Stomach (tissue), 9 donors: ENCODE measurements around the gene RPP25L. TPM values are rescaled to one million over a fixed set of nuclear protein-coding genes. Genes with fewer than 3 reads are reported as not detected.

ENCODE experiments used
- DNase-seq, 2 donors: peaks; one replicate each; pipeline versions ENCODE4 v3.0.0 to v3.0.0-alpha.2; 2013 to 2019
- H3K27ac ChIP-seq, 5 donors: fragments of 200-600 bp in 4 of 5; sonication (generic) in 4 of 5; one replicate each; pipeline ENCODE4 v1.5.1; 2013 to 2019; ENCODE audit warnings: mild to moderate bottlenecking in 1 of 5, moderate library complexity in 1 of 5
- H3K27me3 ChIP-seq, 3 donors: fragments of 200-600 bp; sonication (generic); one replicate each; pipeline ENCODE4 v1.5.1; 2017 to 2019; ENCODE audit warnings: mixed run types in 1 of 3
- H3K36me3 ChIP-seq, 4 donors: fragments of 200-600 bp; sonication (generic); 1 replicate in 3 of 4; 2 replicates in 1 of 4; pipeline ENCODE4 v1.5.1; 2016 to 2019
- H3K4me1 ChIP-seq, 4 donors: fragments of 200-600 bp; sonication (generic); one replicate each; pipeline ENCODE4 v1.5.1; 2016 to 2019
- H3K4me3 ChIP-seq, 4 donors: fragments of 200-600 bp; sonication (generic) in 3 of 4; one replicate each; pipeline ENCODE4 v1.5.1; 2016 to 2019; ENCODE audit warnings: mild to moderate bottlenecking in 1 of 4
- H3K9me3 ChIP-seq, 4 donors: fragments of 200-600 bp; sonication (generic); one replicate each; pipeline ENCODE4 v1.5.1; 2016 to 2019
- EP300 ChIP-seq: sonication (generic); formaldehyde crosslinking; IDR thresholded peaks from one replicate; pipeline ENCODE4 v1.6.1; 2017; ENCODE audit warnings: antibody characterized with exemption
- POLR2A ChIP-seq, 4 donors: fragments of 450-650 bp; IDR thresholded peaks; one replicate each; pipeline ENCODE4 v1.6.1; 2016; ENCODE audit warnings: antibody characterized with exemption in 4 of 4, control low read depth in 2 of 4, mild to moderate bottlenecking in 1 of 4, moderate library complexity in 1 of 4
- POLR2AphosphoS5 ChIP-seq, 3 donors: sonication (generic); formaldehyde crosslinking; IDR thresholded peaks; one replicate each; pipeline ENCODE4 v1.6.1; 2016; ENCODE audit warnings: antibody characterized with exemption in 3 of 3
- WGBS, 5 donors: extraction: QIAGEN DNeasy Blood & Tissue Kit in 3 of 5; methylation state at CpG; one replicate each; pipeline versions ENCODE4 v1.1.5 to v1.1.7; 2013 to 2018; 5-methylcytosine and 5-hydroxymethylcytosine counted together
- intact Hi-C: fragments of 100-400 bp; cut with DNase I; formaldehyde crosslinking; loops from one replicate; pipeline ENCODE4 v1.15.1; 2023; ENCODE audit warnings: low total_unique reads
- polyA plus RNA-seq, 3 donors: library from polyadenylated mRNA; stranded (reverse); fragments of 200-250 nt; gene quantifications; one replicate each; pipeline ENCODE4 v1.2.3, GENCODE V29; 2013
- total RNA-seq, 5 donors: library from RNA; depleted of rRNA; stranded (reverse); fragments of >200 nt; gene quantifications; one replicate each; pipeline versions ENCODE4 v1.1.0 to v1.2.3, GENCODE V29; 2014 to 2016
- TF ChIP-seq, protein P1 (sequence below), 7 experiments: fragments of 450-650 bp in 4 of 7; fragments of 200-600 bp in 3 of 7; sonication (generic) in 3 of 7; IDR thresholded peaks; one replicate each; pipeline ENCODE4 v1.5.1; 2016 to 2019; ENCODE audit warnings: antibody characterized with exemption in 7 of 7, control low read depth in 2 of 7, mild to moderate bottlenecking in 1 of 7
- donor health status: healthy with polysubstance abuse.
- donor health status: Bipolar disorder and iron deficiency.
- donor health status: healthy.

RPP25L gene
- total and polyA plus RNA-seq, 8 donors = 2.9 to 49.5 (median 33.4) TPM

DNA sequence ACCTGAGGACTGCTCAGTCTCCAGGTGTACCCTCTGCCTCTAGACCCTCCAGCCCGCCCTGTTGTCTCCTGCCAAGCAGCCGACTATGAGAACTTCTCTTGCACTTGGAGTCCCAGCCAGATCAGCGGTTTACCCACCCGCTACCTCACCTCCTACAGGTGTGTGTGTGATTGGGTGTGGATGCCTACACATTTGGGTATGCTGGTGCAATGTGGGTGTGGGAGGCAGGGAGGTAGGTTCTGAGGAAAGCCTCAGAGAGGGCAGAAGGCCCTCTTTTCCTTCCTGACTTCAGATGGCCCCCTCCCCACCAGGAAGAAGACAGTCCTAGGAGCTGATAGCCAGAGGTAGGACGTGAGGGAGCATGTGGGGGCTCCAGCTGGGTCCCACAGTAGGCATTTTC lies 45.1 kb upstream of the RPP25L start:
- Histone ChIP-seq H3K36me3 (peaks cover 0 to 27% (median 15%) of the 10 kb centered on the region in 4 donors), H3K9me3 (no peaks in the 10 kb centered on the region), H3K4me1 (peaks cover 33 to 41% (median 35%) of the 10 kb centered on the region in 4 donors), H3K27ac (no peak overlapping the region), H3K27me3 (no peaks in the 10 kb centered on the region), H3K4me3 (no peak overlapping the region)
- no peak for DNase-seq
- intact Hi-C loops = no loop called here
- 84 to 91% (median 88%) methylated on average over 5 of the region's 5 CpGs for WGBS, 5 donors
- no peak for TF ChIP-seq EP300
- TF ChIP-seq POLR2A (IDR thresholded peaks at IDR 0.05) = no peak

DNA sequence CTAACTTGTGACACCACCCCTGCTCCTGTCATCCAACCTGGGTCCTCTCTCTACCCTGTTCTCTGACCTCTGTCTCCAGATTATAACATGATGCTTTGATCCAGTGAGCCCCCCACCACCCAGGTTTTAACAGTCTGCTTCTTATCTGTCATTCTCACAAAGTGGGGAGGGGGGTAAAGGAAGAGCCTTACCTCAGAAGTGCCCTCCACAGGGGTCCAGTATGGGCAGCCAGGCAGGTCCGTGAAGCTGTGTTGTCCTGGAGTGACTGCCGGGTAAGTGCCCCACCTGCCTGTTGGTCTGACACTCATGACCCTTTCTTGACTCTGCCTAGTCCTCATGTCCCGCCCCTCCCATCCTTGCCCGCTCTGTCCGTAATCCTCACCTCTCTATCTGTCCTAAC lies 43.5 kb upstream of the RPP25L start:
- Histone ChIP-seq H3K27me3 (no peaks in the 10 kb centered on the region), H3K4me3 (no peak overlapping the region), H3K27ac (peak overlapping the region in 4 of 5 donors; percentile 53 to 84 (median 80)), H3K4me1 (peaks cover 46 to 56% (median 49%) of the 10 kb centered on the region in 4 donors), H3K9me3 (no peaks in the 10 kb centered on the region), H3K36me3 (peaks cover under 1 to 11% (median 8%) of the 10 kb centered on the region in 4 donors)
- intact Hi-C loops = no loop called here
- 68 to 82% (median 79%) methylated on average over 5 of the region's 5 CpGs for WGBS, 5 donors
- TF ChIP-seq, protein P1, sequence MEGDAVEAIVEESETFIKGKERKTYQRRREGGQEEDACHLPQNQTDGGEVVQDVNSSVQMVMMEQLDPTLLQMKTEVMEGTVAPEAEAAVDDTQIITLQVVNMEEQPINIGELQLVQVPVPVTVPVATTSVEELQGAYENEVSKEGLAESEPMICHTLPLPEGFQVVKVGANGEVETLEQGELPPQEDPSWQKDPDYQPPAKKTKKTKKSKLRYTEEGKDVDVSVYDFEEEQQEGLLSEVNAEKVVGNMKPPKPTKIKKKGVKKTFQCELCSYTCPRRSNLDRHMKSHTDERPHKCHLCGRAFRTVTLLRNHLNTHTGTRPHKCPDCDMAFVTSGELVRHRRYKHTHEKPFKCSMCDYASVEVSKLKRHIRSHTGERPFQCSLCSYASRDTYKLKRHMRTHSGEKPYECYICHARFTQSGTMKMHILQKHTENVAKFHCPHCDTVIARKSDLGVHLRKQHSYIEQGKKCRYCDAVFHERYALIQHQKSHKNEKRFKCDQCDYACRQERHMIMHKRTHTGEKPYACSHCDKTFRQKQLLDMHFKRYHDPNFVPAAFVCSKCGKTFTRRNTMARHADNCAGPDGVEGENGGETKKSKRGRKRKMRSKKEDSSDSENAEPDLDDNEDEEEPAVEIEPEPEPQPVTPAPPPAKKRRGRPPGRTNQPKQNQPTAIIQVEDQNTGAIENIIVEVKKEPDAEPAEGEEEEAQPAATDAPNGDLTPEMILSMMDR (IDR thresholded peaks at IDR 0.05) = no peak
- TF ChIP-seq POLR2A (IDR thresholded peaks at IDR 0.05) (no peak), POLR2AphosphoS5 (IDR thresholded peaks at IDR 0.05) (no peak), EP300 (no peak)
- DNase-seq = no peak

DNA sequence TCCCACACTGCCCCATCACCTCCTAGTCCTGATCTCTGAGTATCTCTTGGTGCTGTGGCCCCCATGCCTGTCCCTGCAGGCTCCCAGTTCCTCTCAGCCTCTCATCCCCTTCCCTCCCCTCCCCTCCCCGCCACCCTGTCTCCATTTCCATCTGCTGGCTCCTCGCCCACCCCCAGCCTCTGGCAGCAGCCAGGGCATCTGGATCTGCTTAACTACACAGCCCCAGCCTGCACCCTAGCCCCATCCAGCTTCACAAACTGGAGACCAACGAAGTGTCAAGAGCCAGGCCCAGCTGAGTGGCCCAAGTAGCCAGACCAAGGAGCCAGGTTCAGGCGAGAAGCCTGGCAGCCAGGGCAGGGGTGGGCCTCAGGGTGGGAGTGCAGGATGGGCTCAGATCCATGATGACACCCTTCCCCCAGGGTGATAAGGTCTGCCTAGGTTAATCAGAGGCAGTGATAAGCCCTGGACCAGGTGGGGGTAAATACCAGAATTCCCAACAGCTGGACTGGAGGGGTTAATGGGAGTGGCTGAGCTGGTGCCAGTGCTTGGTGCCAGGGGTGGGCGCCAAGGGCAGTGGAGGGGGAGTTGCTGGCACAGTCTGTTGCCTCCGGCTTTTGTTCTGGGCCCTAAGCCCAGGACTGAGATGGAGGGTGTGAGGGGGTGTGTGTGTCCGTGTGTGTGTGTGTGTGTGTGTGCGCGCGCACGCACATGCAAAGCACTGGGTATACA lies 42.6 kb upstream of the RPP25L start:
- H3K4me1 ChIP-seq = peaks cover 46 to 56% (median 49%) of the 10 kb centered on the region in 4 donors
- 20 to 43% (median 25%) methylated on average over 7 to 11 of the region's 11 CpGs for WGBS, 5 donors
- TF ChIP-seq, protein P1 (IDR thresholded peaks at IDR 0.05) = no peak
- no peak for TF ChIP-seq POLR2A (IDR thresholded peaks at IDR 0.05)
- TF ChIP-seq EP300 = no peak
- TF ChIP-seq POLR2AphosphoS5 (IDR thresholded peaks at IDR 0.05) = no peak
- H3K4me3 ChIP-seq = peak overlapping the region in 1 of 4 donors; percentile 3
- H3K27me3 ChIP-seq = no peaks in the 10 kb centered on the region
- peak; percentile 46 to 88 for DNase-seq
- peak overlapping the region in 4 of 5 donors; percentile 53 to 84 (median 80) for H3K27ac ChIP-seq
- intact Hi-C loops = no loop called here
- no peaks in the 10 kb centered on the region for H3K9me3 ChIP-seq
- H3K36me3 ChIP-seq = peaks cover 4 to 11% (median 9%) of the 10 kb centered on the region in 4 donors

GRCh38 chr9:34653151-34654072 lies 41.5 kb upstream of the RPP25L start:
- Histone ChIP-seq H3K9me3 (no peaks in the 10 kb centered on the region), H3K27ac (peak overlapping the region in 4 of 5 donors; percentile 53 to 84 (median 80)), H3K36me3 (peaks cover 12 to 22% (median 18%) of the 10 kb centered on the region in 4 donors), H3K27me3 (no peaks in the 10 kb centered on the region), H3K4me1 (peaks cover 46 to 67% (median 52%) of the 10 kb centered on the region in 4 donors), H3K4me3 (peak overlapping the region in 3 of 4 donors; percentile 33 to 44 (median 41))
- DNase-seq = peak in 1 of 2 donors; percentile 89
- intact Hi-C loops = no loop called here
- no peak for TF ChIP-seq EP300
- TF ChIP-seq, protein P1 (IDR thresholded peaks at IDR 0.05) = no peak
- TF ChIP-seq POLR2AphosphoS5 (IDR thresholded peaks at IDR 0.05) = no peak
- TF ChIP-seq POLR2A (IDR thresholded peaks at IDR 0.05) = no peak
- 49 to 64% (median 57%) methylated on average over 11 of the region's 11 CpGs for WGBS, 5 donors
